HG02852 (cell line): ENCODE measurements around the gene RASL11B.
A peak's percentile ranks its signal among the peaks of the same experiment; 100 is the strongest.
"Not testable (repeated sequence)": the region's sequence is repeated elsewhere in the genome, so short reads cannot be mapped to it uniquely, and the experiment has no call there.

Experiments
- ATAC-seq: cut with Tn5 transposase; IDR thresholded peaks from one replicate; pipeline ENCODE4 v1.9.1; 2021; ENCODE audit warnings: mild to moderate bottlenecking, moderate library complexity; ENCODE audit not compliant: unreplicated experiment

Gene RASL11B, protein sequence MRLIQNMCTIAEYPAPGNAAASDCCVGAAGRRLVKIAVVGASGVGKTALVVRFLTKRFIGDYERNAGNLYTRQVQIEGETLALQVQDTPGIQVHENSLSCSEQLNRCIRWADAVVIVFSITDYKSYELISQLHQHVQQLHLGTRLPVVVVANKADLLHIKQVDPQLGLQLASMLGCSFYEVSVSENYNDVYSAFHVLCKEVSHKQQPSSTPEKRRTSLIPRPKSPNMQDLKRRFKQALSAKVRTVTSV

DNA sequence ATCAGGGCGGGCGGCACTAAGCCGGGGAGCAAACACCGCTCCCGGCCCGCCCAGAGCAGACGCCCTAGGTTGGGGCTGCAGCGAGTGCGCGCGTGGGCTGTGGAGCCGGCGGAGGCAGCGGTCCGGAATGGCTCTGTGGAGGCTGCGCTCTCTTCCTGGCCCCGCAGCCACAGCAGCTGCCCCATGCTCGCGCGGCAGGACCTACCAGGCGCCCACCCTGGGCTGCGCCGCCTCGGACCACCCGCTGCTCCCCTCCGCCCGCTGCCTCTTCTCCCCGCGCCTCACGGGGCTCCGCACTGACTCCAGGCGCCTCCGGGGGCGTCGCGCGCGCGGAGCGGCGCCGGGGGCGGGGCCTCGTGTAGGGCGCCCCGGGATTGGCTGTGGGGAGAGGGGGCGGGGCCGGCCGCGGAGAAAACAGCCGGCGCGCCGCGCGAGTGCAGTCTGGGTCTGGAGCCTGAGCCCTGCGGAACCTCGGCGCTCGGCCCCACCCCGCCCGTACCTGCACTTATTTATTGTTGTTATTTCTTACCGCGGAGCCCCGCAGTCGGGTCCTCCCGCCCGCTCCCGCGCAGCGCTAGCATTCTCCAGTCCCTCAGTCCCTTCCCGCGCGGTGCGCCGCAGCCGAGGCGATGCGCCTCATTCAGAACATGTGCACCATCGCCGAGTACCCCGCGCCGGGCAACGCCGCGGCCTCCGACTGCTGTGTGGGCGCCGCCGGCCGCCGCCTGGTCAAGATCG, at the start of gene RASL11B:
Gene RASL11B (plus strand): TSS at position 439 of the 738 bp plus-strand sequence. CDS start 191 bp downstream, at position 630.
- ATAC-seq, result peak; percentile 98

DNA sequence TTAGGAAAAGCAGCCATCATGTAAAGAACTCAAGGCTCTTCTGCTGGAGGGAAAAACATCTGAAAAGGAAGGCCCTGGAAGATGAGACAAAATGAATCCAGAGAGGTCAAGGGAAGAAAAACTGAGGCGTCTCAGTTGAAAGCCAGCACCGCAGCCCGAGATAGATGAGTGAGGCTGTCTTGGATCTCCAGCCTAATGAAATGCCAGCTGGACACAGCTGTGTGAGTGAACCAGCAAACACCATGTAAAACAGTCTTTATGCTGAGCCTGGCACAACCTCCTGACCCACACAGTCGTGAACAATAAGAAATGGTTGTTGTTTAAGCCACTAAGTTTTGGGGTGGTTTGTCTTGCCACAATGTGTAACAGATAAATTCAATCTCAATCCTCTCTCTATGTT, 48.6 kb upstream of the RASL11B start:
- ATAC-seq, result no peak

DNA sequence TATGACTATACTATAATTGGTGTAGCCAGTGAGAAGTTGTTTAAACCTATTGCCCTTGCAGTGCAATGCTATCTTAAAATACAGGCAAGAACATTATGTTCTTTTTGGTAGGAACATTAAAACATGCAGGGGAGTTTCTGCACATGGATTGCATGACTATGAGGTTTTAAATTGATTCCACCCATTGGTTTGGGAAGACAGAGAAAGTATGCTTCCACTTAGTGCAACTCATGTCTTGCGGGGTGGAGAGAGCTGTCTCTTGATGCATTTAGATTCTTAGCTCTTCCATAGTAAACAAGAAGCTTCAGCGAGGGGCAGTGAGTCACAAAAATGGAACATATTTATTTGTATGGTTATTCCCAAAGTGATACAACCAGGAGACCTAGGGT, 39.5 kb upstream of the RASL11B start:
- no peak for ATAC-seq

DNA sequence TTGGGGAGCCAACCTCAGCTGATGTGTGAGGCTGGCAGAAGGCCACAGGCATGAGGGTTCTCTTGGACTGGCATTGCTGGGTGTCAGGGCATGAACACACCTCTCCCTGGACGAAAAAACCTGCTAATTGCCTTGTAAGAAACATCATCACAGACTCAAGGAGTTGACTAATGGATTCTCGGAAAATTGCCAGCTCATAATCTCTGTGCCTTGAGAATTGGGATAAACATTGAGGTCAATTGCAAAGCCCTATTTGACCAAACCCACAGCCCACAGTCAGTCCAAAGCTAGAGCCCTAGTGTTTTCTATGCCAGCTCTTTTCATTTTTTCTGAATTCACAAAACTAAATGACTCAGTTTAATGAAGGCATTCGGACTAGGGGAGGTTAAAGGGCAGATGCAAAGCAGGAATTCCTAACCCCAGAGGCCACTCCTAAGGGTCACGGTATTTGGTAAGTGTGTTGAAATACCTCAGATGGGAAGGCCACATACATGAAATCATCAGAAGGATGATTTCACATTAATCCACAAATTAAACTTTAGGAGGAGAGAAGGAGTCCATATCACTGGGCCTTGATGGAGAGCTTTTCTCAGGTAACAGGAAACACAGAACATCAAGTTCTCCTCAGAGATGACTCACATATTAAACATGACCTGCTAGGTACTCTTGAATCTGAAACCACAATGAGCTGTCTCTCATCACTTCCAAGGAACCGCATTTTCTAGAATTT, 39.0 kb upstream of the RASL11B start:
- no peak for ATAC-seq

DNA sequence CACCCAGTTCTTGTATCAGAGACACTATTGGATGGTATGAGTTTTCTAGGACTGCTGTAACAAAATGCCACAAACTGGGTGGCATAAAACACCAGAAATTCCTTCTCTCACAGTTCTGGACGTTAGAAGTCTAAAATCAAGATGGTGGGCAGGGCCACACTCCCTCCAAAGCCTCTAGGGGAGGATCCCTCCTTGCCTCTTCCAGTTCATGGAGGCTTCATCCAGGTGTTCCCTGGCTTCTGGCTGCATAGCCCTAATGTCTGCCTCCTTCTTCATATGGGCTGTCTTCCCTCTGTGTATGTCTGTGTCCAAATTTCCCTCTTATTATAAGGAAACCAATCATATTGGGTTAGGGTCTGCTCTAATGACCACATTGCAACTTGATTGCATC, 38.4 kb upstream of the RASL11B start:
- ATAC-seq, result no peak

DNA sequence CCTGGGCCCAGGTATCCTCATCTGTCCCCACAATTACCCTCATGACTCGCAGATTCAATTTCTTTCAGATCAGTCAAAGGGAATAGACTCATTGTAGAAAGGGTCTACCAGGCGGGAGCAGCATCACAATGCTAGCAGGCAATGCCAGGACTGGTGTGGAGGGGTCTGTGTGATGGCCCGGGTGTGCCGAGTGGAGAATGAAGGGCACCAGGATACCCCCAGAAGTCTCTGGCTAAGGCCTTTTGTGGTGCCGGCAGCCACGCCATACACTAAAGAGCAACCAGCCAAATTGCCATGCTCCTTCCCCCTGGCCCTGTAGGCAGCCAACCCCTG, 37.9 kb upstream of the RASL11B start:
- no peak for ATAC-seq

DNA sequence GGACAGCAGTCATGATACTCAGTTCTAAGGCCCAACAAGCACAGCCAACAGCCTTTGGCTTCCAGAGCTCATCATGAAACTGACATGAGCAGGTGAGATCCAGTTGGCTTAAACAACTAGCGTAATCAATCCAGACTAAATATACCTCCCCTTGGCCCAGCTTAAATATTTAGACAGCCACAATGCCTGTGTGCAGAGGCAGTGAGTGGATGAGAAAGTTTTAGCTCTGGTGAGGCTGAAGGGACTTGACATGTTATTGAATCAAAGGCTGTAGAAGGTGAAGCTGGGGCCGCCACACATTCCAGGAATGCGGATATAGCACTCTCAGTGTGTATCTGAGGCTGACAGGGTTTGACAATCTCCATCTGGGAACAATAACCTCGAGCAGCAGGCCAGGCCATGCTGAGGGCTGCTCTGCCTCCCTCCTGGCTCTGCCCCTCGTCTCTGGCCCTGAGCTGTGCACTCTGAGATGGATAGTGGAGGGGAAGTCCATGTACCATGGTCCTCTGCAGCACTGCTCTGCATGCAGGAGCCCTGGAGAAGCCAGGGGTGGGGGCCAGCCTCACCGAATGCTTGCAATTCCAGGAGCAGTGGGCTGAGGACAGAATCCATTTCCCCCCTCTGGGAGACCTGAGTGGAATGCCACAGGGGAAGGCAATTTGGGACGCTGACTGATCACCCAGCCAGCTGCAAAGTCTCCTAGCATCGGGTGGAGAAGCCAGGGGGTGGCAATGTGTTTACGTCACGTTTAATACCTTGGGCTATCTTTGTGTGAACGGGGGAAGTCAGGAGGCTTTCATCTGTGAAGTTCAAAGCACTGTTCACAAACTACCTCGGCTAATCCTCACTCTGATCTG, 37.3 kb upstream of the RASL11B start:
- ATAC-seq, result no peak

DNA sequence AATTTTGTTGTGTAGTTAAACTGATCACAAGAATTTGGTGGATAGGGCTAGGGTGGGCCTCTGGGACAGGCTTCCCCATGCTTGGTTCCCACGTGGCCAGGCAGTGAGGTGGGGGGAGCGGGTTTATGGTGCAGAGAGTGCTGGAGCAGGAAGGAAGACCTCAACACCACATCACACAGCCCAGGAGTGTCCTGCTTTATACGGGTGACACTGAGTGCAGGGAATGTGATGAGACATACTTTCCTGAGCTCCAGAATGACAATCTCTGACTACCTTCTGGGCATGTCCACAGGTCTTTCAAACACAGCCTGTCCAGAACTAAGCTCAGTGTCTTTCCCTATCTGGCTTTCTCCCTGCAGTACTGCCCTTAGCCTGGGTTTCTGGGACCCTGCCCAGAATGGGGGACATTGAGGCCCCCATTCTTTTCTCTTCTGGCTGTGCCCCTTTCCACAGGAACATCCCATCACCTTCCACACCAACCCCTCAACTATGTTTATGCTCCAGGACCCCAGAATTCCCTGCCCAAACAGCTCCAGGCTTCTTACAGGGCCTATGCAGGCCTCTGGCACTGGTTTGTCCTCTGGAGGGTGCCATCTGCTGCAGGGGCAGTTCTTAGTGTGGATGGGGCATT, 36.5 kb upstream of the RASL11B start:
- ATAC-seq, result no peak

DNA sequence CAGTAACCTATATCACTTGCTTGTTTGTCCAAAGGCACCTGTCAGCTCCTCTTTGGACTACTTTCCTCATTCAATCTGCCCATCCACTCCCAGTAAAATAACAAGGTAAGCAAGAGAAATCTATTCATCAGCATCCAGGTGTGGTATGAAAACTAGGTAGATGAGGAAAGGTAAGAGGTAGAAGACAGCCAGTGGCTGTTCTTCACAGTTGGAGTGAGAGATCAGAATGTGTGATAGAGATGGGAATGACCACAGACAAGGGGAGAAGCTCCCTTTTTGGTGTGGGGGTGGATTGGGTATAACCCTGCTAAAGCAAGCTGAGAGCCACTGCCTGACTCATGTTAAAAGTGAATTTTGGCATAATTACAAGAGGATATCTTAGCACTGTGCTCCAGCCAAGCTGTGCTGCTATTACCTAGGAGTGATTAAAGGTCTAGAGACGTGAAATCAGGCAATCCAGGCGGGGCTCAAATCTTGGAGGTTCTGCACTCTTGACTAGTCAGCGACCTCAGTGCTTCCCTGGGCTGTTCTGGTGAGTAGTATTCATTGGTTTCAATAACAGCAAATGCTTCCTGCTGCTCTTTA, 28.1 kb upstream of the RASL11B start:
- ATAC-seq, result no peak

DNA sequence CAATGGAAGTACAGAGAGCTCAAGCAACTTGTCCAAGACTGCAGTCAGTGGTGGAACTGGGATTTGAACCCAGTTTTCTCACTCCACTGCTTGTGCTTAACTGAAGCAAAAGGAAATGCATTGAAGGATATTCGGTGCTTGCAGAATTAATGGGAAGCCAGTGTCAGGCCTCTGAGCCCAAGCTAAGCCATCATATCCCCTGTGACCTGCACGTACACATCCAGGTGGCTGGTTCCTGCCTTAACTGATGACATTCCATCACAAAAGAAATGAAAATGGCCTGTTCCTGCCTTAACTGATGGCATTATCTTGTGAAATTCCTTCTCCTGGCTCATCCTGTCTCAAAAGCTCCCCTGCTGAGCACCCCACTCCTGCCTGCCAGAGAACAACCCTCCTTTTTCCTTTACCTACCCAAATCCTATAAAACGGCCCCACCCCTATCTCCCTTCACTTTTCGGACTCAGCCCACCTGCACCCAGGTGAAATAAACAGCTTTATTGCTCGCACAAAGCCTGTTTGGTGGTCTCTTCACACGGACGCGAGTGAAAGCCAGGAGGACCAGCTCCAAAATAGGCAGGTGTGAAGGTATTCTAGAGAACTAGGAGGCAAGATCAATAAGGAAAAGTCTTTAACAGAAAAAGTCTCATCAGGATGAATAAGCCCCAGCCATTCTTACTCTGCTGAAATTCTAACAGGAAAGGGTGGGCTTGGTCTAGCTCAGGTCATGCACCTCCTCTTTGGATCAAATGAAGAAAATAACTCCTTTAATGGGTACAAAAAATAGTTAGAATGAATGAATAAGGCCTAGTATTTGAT, 27.3 kb upstream of the RASL11B start:
- not testable (repeated sequence) for ATAC-seq

DNA sequence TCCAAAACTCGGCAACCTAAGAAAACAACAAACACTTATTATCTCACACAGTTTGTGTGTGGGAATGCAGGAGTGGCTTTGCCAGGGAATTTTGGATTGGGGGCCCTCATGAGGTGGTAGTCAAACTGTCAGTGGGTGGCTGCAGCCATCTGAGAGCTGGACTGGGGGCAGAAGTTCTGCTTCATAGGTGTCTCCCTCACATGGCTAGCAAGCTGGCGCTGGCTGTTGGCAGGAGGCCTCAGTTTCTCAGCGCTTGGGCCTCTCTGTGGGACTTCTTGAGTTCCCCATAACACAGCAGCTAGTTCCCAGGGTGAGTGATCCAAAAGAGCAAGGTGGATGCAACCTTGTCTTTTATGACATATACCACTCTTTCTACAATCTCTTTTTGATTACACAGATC, 26.0 kb upstream of the RASL11B start:
- ATAC-seq, result no peak

DNA sequence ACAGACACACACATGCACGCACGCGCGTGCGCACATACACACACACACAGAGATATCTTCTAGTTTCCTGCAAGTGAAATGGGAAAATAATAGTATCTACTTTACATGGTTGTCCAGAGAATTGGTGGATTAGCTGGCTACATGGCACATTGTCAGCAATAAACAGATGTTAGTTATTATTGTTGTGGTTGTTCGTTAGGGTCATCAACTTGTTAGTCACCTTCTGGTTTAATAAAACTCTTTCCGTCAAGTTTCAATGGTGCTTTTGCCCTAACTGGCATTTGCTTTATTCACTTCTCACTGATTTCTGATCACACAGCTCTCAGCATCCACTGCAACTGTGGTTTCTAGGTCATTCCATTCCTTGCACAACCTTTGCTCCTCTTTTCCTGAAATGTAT, 25.4 kb upstream of the RASL11B start:
- no peak for ATAC-seq

DNA sequence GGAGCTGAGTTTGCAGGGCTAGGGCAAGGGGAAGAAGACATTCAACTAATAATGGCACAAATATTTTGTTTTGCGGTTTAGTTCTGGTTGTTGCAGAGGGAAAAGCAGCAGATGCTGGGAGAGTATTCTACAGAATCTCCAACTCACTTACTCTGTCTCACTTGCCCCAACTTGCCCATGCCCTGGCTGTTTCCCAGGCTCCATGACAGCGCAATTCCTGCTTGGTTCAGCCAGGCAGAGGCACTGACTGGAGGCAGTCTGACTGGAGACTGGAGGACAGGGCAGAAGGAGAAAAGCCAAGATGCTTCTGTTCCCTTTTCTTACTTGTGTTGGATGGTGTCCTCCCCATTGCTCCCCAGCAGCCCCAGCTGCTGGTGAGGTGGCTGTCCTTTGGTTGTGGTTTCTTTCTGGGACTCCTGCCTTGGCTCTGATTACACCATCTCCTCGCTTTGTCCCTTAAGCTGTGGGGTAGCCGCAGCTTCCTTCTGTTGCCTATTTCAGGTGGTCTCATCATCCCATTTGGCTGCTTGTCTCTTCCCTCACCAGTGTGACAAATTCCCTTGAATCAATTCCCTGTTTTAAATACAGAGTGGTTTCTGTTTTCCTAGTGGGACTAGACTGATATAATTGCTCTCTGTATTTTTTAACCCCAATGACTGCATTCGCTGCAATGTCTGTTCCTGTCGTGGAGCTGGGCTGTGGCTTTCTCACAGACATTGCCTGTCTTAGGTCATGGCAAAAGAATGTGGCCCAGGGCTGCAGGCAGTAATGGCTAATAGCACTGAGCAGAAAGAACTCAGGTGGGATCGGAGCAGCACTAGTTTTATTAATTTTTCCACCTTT, 24.2 kb upstream of the RASL11B start:
- no peak for ATAC-seq

DNA sequence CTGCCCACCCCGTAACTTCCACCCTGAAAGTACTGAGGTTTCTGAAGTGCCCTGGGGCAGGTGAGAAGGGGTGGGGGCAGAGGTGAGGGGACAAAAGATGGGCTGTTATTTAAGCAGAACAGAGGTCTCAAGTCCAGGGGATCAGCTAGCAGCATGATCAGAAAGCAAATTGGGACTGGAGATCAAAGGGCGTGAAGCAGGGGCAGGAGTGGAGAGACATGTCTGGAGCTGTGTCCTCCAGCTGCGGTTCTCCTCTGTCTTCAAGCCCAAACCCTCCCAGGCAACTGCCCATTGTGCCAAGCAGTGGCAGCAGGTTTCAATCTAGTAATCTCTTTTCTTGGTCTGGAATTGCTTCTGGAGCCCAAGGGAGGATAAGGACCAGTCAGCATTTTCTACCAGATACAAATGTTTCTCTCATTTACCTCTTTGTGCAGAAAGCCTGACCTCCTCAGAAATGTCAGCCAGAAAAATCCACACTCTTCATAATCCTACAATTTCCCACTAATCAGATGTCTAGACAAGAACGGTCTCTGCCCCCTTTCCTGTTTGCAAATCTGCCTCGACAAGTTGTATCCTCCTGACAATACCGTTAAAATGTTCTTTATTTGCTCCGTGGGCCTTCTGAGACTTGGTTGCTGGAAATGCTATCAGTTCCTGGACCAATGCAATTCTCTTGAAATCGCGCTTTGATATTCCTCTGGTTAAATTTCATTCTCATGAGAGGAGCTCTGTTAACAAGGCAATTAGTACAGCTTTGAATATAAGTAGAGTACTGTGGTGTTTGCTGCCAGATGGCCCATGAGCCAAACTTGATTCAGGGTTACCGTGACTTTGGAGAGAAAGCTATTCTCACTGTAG, 23.2 kb upstream of the RASL11B start:
- ATAC-seq, result no peak

DNA sequence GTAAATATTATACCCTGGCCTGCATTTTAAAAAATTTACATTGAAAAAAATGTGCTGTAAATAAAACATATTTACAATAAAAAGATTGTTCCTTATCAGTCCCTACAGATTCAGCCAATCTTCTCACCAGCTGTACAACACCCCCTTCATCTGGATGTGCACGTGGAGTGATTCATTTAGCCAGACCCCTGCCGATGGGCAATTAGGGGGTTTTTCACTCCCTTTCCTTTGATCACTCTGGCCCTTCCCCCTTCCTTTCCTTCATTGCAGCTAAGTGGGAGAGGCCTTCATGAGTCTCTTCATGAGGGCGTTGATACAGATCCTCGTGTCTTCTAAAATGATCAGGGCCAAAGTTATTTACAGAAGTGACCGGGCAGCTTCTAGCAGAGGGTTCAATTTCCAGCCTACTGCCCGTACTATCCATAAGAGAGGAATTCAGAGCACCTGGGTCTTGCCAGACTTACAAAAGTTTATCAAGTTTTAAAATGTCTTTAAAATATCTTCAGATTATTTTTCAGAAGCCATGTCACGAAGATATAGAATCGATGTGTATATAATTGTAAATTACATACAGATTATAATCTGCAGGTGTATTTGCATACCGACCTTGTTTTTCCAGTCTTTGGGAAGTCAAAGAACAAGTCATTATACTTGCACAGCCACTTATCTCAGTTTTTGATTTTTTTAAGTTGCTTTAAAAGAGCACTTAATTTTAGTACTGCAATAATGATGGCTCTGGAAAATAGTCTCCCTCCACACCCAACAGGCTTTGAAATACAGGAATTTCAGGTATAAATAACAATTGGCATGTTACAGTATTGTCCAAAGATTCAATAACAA, 21.4 kb upstream of the RASL11B start:
- ATAC-seq, result no peak

DNA sequence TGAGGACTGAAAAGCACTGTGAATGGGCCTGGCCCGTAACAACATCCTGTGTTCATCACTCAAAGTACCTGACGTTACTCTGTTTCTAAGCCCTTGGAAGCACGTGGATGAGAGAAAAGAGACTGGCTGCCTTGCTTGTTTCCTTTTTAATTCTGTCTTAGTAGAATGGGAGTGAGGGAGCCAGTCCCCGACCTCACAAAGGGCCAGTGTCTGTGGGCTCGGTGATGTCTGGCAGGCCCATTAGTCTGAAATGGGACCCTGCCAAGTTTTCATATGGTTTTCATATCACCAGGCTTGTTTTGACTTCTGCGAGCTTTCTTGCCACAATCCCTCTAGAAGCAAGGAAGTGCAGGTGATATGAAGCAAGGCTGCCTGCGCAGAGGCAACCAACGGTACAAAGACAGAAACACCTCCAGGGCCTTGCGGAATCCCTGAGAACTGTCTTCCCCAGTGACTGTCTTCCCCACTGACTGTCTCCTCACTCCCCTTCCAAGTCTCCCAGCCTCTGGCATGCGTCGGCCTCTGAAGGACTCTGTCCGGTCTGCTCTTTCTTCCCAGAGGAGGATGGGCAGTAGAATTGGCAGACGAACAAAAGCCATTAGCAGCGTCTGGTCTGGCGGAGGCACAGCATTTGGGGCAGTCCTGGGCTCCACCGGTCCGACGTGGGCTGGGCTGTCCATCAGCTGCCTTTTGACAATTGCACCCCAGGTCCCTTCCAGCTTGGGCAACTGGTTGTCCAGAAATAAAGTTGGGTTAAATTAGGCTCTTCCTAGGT, 20.2 kb upstream of the RASL11B start:
- no peak for ATAC-seq
